ENCODE measurements around the gene ACOT9.

- TF ChIP-seq CTCF (IDR thresholded peaks at IDR 0.05) (peak in 2 of 3 experiments; percentile 39 to 41), EP300 (IDR thresholded peaks at IDR 0.05) (no peak), POLR2A (IDR thresholded peaks at IDR 0.05; ENCODE audit: low read depth) (no peak)
Observed at GRCh38 chrX:23756165-23756564, 13.1 kb upstream of the ACOT9 start.

Measured in esophagus muscularis mucosa (tissue), 4 donors.